HFF-Myc (cell line): ENCODE results near the gene CCNY.

ENCODE experiments used
- DNase-seq: peaks from one replicate; pipeline ENCODE4 v3.0.0-alpha.2; 2011; ENCODE audit warnings: low read depth; ENCODE audit errors: extremely low read depth
- H3K4me3 ChIP-seq: replicated peaks from 2 replicates; pipeline ENCODE4 v1.5.1; 2011; ENCODE audit warnings: low read depth, mild to moderate bottlenecking, control low read depth, low read length
- TF ChIP-seq, protein P1 (sequence below): IDR thresholded peaks from 2 replicates; pipeline ENCODE4 v1.5.1; 2012; ENCODE audit warnings: mild to moderate bottlenecking, low read depth, low read length, control low read depth; ENCODE audit errors: missing control alignments

Gene CCNY

DNA sequence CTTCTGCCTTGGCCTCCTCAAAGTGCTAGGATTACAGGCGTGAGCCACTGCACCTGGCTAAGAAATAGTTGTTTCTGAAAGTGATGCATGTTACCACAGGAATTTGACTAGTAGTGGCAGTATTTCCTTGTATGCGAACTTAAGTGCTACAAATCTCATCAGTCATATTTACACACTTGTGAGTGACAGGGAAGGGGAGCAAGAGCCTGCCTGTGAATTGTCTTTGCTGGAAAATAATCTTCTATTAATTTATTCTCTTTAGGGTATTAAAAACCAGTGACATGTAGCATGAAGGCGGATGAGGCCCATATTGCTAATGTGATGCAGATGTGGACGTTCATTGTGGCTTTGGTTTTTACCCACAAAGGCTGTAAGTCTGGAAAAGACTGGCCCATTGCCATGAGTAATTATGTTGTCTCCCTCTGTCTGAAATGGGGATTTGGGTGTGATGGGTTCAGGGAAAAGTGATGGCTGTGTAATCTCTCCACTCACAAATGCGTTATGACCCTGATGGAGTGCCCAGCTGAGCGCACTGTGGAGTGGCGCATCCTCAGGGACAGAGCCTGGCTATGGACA lies 97.6 kb downstream of the CCNY start:
- no peak overlapping the region for H3K4me3 ChIP-seq
- TF ChIP-seq, protein P1, sequence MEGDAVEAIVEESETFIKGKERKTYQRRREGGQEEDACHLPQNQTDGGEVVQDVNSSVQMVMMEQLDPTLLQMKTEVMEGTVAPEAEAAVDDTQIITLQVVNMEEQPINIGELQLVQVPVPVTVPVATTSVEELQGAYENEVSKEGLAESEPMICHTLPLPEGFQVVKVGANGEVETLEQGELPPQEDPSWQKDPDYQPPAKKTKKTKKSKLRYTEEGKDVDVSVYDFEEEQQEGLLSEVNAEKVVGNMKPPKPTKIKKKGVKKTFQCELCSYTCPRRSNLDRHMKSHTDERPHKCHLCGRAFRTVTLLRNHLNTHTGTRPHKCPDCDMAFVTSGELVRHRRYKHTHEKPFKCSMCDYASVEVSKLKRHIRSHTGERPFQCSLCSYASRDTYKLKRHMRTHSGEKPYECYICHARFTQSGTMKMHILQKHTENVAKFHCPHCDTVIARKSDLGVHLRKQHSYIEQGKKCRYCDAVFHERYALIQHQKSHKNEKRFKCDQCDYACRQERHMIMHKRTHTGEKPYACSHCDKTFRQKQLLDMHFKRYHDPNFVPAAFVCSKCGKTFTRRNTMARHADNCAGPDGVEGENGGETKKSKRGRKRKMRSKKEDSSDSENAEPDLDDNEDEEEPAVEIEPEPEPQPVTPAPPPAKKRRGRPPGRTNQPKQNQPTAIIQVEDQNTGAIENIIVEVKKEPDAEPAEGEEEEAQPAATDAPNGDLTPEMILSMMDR: no peak
- peak; percentile 82 for DNase-seq

GRCh38 chr10:35434533-35434932 lies 98.2 kb downstream of the CCNY start:
- DNase-seq: no peak
- TF ChIP-seq, protein P1: no peak
- no peak overlapping the region for H3K4me3 ChIP-seq

GRCh38 chr10:35435824-35436223 lies 99.5 kb downstream of the CCNY start:
- no peak overlapping the region for H3K4me3 ChIP-seq
- no peak for DNase-seq
- TF ChIP-seq, protein P1: no peak

DNA sequence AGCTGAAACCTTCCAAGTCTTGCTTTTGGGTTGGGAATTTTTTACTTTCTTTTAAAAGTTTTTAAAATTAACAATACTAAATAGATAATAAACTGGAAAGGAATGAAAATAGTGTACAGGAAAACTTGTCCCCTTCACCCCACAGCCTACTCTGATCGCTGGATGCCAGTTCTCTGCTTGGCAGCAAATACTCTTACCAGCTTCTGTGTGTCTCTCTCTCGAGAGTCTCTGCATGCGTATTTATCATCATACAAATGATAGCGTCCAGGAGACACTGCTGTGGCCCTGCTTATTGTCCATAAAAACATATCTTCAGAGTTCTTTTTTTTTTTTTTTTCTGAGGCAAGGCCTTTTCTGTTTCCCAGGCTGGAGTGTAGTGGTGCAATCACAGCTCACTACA lies 101.5 kb downstream of the CCNY start:
- no peak for DNase-seq
- H3K4me3 ChIP-seq: no peak overlapping the region
- TF ChIP-seq, protein P1: no peak

DNA sequence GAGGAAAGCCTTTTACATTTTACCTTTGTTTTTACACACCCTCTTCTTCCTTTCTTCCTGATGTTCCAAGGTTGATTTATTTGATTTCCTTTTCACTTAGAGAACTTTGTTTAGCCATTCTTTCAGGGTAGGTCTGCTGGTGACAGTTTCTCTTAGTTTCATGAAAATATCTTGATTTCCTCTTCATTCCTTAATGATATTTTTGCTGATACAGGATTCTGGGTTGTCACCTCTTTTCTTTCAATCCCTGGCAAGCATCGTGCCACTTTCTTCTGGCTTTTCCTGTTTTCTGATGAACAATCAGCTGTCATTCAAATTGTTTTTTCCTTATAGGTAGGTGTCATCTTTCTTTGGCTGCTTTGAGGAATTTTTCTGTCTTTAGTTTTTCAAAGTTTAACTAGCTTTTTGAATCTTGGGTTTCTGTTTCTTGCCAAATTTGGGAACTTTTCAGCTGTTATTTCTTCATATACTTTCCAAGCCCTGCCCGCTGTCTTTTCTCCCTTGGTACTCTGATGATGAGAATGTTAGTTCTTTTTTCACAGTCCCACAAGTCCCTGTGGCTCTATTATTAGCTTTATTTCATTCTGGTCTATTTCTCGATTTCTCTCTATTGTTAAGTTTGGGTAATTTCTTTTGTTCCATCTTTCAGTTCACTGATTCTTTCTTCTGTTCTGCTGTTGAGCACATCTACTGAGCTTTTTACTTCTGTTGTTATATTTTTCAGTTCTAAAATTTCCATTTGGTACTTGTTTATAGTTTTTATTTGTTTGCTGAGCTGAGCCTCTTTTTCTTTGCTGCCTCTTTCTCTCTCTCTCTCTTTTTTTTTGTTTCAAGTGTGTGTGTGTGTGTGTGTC lies 102.6 kb downstream of the CCNY start:
- DNase-seq: no peak
- TF ChIP-seq, protein P1: no peak
- H3K4me3 ChIP-seq: no peak overlapping the region

- no peak overlapping the region for H3K4me3 ChIP-seq
- DNase-seq: no peak
- TF ChIP-seq, protein P1: no peak
These were observed 103.7 kb downstream of the CCNY start for GRCh38 chr10:35440016-35440415.
